Esophagus squamous epithelium (tissue), 4 donors: ENCODE data around the gene ASS1.

Experiments
- CTCF ChIP-seq, 6 experiments: fragments of 450-650 bp in 4 of 6; fragments of 200-600 bp in 2 of 6; sonication (generic) in 2 of 6; IDR thresholded peaks; one replicate each; pipeline ENCODE4 v1.5.1; 2016 to 2019; ENCODE audit warnings: antibody characterized with exemption in 6 of 6, mild to moderate bottlenecking in 4 of 6, moderate library complexity in 4 of 6
- POLR2A ChIP-seq, 4 donors: fragments of 450-650 bp; IDR thresholded peaks; one replicate each; pipeline ENCODE4 v1.6.1; 2017; ENCODE audit warnings: antibody characterized with exemption in 4 of 4, mild to moderate bottlenecking in 4 of 4, moderate library complexity in 3 of 4

GRCh38 chr9:130419521-130420035 lies 25.2 kb upstream of the ASS1 start:
- TF ChIP-seq CTCF (IDR thresholded peaks at IDR 0.05) (no peak), POLR2A (IDR thresholded peaks at IDR 0.05) (no peak)
